Lower leg skin (tissue), 4 donors: ENCODE results near the gene SNRPA. TPM values are rescaled to one million over a fixed set of nuclear protein-coding genes. Genes with fewer than 3 reads are reported as not detected.

Experiments
- DNase-seq, 2 donors: peaks; one replicate each; pipeline ENCODE4 v3.0.0-alpha.2; 2019; ENCODE audit warnings: low spot score in 2 of 2
- H3K4me3 ChIP-seq: fragments of 200-600 bp; sonication (generic); 2 replicates; pipeline ENCODE4 v1.5.1; 2017; ENCODE audit warnings: mild to moderate bottlenecking, low read depth; ENCODE audit not compliant: poor library complexity, severe bottlenecking
- POLR2A ChIP-seq, 2 donors: fragments of 450-650 bp; IDR thresholded peaks; one replicate each; pipeline ENCODE4 v1.6.1; 2016 to 2017; ENCODE audit warnings: antibody characterized with exemption in 2 of 2, mild to moderate bottlenecking in 1 of 2, moderate library complexity in 1 of 2
- WGBS, 2 donors: methylation state at CpG; one replicate each; pipeline ENCODE4 v1.1.5; 2018; 5-methylcytosine and 5-hydroxymethylcytosine counted together
- intact Hi-C: fragments of 100-400 bp; cut with DNase I; formaldehyde crosslinking; loops from one replicate; pipeline ENCODE4 v1.15.0; 2023; ENCODE audit warnings: low total_unique reads
- total RNA-seq, 4 donors: library from RNA; depleted of rRNA; stranded (reverse); fragments of >200 nt; gene quantifications; one replicate each; pipeline ENCODE4 v1.1.0, GENCODE V29; 2016
- TF ChIP-seq, protein P1 (sequence below), 3 donors: fragments of 450-650 bp; IDR thresholded peaks; one replicate each; pipeline ENCODE4 v1.5.1; 2016; ENCODE audit warnings: antibody characterized with exemption in 3 of 3, mild to moderate bottlenecking in 3 of 3, moderate library complexity in 2 of 3

The SNRPA gene
- total RNA-seq, 4 donors from 2014 or later: 18.0 to 52.4 (median 44.9) TPM

DNA sequence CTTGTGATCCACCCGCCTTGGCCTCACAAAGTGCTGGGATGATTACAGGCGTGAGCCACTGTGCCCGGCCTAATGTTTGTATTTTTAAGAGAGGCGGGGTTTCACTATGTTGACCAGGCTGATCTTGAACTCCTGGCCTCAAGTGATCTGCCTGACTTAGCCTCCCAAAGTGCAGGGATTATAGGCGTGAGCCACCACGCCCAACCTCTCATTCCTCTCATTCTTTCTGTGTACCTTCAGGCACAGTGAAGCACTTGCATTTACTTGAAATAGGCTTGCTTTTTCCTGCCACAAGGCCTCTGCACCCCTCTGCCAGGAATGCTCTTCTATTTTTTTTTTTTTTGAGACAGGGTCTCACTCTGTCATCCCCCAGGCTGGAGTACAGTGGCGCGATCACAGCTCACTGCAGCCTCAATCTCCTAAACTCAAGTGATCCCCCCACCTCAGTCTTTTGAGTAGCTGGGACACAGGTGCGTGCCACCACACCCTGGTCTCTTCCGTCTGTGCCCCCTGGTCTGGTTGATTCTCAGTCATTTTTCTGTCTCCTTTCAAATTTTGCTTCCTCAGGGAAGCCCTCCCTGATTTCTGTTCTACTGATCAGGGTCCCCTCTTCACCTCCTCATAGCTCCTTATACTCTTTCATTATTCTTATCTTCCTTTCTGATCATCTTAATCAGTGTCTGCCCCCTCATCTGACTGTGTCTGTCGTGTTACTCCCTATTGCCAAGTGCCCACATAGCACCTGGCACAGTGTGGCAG is 15.8 kb upstream of the SNRPA start:
- WGBS, 2 donors: 78 to 79% methylated on average over 11 of the region's 11 CpGs
- no peak for DNase-seq
- intact Hi-C loops: no loop called here
- TF ChIP-seq, protein P1, sequence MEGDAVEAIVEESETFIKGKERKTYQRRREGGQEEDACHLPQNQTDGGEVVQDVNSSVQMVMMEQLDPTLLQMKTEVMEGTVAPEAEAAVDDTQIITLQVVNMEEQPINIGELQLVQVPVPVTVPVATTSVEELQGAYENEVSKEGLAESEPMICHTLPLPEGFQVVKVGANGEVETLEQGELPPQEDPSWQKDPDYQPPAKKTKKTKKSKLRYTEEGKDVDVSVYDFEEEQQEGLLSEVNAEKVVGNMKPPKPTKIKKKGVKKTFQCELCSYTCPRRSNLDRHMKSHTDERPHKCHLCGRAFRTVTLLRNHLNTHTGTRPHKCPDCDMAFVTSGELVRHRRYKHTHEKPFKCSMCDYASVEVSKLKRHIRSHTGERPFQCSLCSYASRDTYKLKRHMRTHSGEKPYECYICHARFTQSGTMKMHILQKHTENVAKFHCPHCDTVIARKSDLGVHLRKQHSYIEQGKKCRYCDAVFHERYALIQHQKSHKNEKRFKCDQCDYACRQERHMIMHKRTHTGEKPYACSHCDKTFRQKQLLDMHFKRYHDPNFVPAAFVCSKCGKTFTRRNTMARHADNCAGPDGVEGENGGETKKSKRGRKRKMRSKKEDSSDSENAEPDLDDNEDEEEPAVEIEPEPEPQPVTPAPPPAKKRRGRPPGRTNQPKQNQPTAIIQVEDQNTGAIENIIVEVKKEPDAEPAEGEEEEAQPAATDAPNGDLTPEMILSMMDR (IDR thresholded peaks at IDR 0.05): no peak
- TF ChIP-seq POLR2A (IDR thresholded peaks at IDR 0.05): no peak
- H3K4me3 ChIP-seq: no peak overlapping the region

DNA sequence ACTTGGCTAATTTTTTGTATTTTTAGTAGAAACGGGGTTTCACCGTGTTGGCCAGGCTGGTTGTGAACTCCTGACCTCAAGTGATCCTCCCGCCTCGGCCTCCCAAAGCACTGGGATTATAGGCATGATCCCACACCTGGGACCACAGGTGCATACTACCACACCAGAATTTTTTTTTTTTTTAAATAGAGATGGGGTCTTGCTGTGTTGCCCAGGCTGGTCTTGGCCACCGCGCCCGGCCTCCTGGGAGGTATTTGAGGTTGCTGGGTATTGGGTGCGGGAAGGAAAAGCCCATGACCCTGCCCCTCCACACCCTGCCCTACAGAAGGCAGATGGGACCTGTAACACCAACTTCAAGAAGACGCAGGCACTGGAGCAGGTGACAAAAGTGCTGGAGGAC is 14.3 kb upstream of the SNRPA start:
- intact Hi-C loops: no loop called here
- no peak overlapping the region for H3K4me3 ChIP-seq
- 86 to 97% methylated on average over 9 of the region's 9 CpGs for WGBS, 2 donors
- no peak for DNase-seq
- no peak for TF ChIP-seq POLR2A (IDR thresholded peaks at IDR 0.05)
- TF ChIP-seq, protein P1 (IDR thresholded peaks at IDR 0.05): no peak

DNA sequence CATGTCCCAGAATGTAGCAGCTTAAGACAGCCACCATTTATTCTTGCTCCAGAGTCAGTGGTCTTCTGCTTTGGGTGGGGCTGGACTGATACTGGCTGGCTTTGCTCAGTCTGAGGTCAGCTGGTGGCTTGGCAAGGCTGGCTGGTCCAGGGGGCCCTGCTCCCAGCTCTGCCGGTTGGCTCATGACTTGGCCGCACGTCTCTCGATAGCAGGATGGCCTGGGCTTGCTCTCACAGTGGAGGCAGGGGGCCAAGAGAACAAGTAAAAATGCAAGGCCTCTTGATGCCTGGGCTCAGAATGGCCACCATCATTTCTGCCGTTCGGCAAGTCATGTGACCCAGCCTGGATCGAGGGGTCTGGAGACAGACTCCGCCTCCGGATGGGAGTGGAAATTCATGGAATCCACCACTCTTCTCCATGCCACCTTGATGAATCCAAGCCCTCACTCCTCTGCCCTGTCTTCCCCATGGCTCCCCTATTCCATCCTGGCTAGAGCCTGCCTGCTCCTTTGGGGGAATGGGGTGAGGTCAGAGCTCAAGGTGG is 13.8 kb upstream of the SNRPA start:
- H3K4me3 ChIP-seq: no peak overlapping the region
- WGBS, 2 donors: 71 to 84% methylated on average over 9 of the region's 9 CpGs
- intact Hi-C loops: no loop called here
- peak in 1 of 2 donors; percentile 81 for DNase-seq
- no peak for TF ChIP-seq POLR2A (IDR thresholded peaks at IDR 0.05)
- TF ChIP-seq, protein P1 (IDR thresholded peaks at IDR 0.05): no peak

DNA sequence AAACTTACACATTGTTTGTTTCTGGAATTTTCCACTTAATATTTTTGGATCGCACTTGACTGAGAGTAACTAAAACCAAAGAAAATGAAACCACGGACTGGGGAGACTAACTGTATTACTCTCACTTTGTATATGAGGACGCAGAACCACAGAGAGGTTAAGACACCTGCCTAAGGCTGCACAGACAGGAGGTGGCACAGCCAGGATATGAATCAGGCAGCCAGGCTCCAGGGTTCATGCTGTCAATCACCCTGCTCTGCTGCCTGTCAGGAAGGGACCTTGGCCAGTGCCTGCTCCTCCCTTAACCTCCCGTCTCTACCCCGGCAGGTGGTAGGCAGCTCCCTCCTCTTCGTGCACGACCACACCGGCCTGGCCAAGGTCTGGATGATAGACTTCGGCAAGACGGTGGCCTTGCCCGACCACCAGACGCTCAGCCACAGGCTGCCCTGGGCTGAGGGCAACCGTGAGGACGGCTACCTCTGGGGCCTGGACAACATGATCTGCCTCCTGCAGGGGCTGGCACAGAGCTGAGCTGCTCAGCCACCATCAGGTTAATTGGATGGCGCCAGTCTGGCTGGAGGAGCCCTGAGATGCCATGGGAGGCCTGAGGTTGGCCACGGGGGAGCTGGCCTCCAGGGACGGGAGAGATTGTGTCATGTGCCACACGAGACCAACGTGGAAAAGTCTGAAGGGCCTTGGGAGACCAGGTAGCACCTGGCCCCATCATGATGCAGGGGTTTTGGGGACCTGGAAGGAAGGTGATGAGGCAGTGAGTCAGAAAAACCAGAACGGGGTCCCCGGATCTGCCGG is 11.8 kb upstream of the SNRPA start:
- 73 to 80% methylated on average over 20 to 22 of the region's 22 CpGs for WGBS, 2 donors
- TF ChIP-seq, protein P1 (IDR thresholded peaks at IDR 0.05): no peak
- TF ChIP-seq POLR2A (IDR thresholded peaks at IDR 0.05): no peak
- H3K4me3 ChIP-seq: no peak overlapping the region
- peak in 1 of 2 donors; percentile 86 for DNase-seq
- intact Hi-C loops: no loop called here

DNA sequence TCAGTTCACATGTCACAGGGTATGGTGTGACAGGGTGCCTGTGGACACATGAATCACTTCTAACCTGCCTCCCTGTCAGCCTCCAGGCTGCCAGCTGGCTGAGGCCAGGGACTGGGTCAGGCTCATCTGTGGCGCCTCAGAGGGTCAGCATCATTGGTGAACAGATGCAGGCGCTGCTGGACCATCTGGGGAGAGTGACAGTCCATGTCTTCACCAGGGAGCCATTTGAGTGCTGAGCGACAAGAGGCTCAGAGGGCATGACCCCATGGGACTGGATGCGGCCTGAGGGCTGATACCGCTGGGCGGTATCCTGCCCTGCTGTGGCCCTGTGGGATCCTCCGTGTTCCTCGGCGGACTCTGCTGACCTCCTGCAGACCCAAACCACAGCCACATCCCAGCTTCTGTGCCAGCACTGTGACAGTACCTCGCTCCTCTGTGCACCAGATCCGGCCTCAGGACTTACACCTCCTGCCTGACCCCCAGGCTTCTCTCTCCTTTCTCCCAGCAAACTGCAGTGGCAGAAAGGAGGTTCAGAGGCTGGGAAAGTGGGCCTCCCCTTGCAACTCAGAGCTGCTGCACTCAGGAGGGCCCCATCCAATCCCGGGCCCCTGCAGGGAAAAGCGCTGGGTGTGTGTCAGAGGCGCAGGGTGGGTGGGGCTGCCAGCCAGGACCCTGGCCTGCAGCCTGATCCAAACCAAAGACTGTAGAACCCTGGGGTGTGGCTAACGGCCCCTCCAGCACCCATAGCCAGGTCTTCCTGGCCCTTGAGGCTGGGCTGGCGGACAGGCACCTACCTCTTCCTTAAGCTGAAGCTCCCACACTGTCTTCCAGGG is 10.9 kb upstream of the SNRPA start:
- intact Hi-C loops: no loop called here

More for the DNA sequence above, 10.9 kb upstream of the SNRPA start:
- peak in 1 of 2 donors; percentile 88 for DNase-seq
- no peak overlapping the region for H3K4me3 ChIP-seq
- WGBS, 2 donors: 34% methylated on average over 4 to 14 of the region's 16 CpGs
- TF ChIP-seq, protein P1 (IDR thresholded peaks at IDR 0.05): no peak
- no peak for TF ChIP-seq POLR2A (IDR thresholded peaks at IDR 0.05)
